ENCODE measurements around the gene UBE2I.

- TF ChIP-seq ARID4B (CRISPR knock-in tag; IDR thresholded peaks at IDR 0.05; ENCODE audit: borderline replicate concordance) (no peak), CBFB (CRISPR knock-in tag; IDR thresholded peaks at IDR 0.05; ENCODE audit: low read depth) (no peak)
- TF ChIP-seq, protein P1, sequence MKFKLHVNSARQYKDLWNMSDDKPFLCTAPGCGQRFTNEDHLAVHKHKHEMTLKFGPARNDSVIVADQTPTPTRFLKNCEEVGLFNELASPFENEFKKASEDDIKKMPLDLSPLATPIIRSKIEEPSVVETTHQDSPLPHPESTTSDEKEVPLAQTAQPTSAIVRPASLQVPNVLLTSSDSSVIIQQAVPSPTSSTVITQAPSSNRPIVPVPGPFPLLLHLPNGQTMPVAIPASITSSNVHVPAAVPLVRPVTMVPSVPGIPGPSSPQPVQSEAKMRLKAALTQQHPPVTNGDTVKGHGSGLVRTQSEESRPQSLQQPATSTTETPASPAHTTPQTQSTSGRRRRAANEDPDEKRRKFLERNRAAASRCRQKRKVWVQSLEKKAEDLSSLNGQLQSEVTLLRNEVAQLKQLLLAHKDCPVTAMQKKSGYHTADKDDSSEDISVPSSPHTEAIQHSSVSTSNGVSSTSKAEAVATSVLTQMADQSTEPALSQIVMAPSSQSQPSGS (CRISPR knock-in tag; IDR thresholded peaks at IDR 0.05; ENCODE audit: borderline replicate concordance, low read depth): no peak
Measured at GRCh38 chr16:1277617-1278282, 31.7 kb upstream of the UBE2I start.

All from WTC11 (cell line).